H7 (cell line): ENCODE measurements around the gene LRRC10. TPM values are rescaled to one million over a fixed set of nuclear protein-coding genes. Genes with fewer than 3 reads are reported as not detected.

Experiments used
- DNase-seq: peaks from one replicate; pipeline ENCODE4 v3.0.0; 2012
- H3K27me3 ChIP-seq: 2 replicates; pipeline ENCODE4 v1.6.0; 2011; ENCODE audit warnings: mild to moderate bottlenecking, low read length; ENCODE audit not compliant: control insufficient read depth, insufficient read depth
- H3K36me3 ChIP-seq: replicated peaks from 2 replicates; pipeline ENCODE4 v1.5.1; 2011; ENCODE audit warnings: low read length; ENCODE audit not compliant: control insufficient read depth, insufficient read depth
- H3K4me3 ChIP-seq: 2 replicates; pipeline ENCODE4 v1.5.1; 2011; ENCODE audit warnings: low read depth, mild to moderate bottlenecking, control low read depth, low read length, moderate library complexity; ENCODE audit not compliant: insufficient read depth
- total RNA-seq: library from RNA; depleted of rRNA; stranded (reverse); fragments of >200 nt; shearing (Covaris generic); gene quantifications from 2 replicates; pipeline ENCODE4 v1.2.3, GENCODE V29; 2014; rRNA removed

The LRRC10 gene
- total RNA-seq, 1 experiment from 2014 or later: not detected

GRCh38 chr12:69569236-69569635, 41.5 kb downstream of the LRRC10 start:
- no peak for DNase-seq
- peaks cover 4% of the 10 kb centered on the region for H3K36me3 ChIP-seq
- no peaks in the 10 kb centered on the region for H3K27me3 ChIP-seq
- no peak overlapping the region for H3K4me3 ChIP-seq

- Histone ChIP-seq H3K4me3 (no peak overlapping the region), H3K27me3 (no peaks in the 10 kb centered on the region), H3K36me3 (0 out of 2 replicates have a peak, but pooled peaks cover 1% of the 10 kb centered on the region)
- DNase-seq: no peak
Observed at GRCh38 chr12:69566603-69567002, 44.1 kb downstream of the LRRC10 start.

- H3K4me3 ChIP-seq: no peak overlapping the region
- no peaks in the 10 kb centered on the region for H3K36me3 ChIP-seq
- H3K27me3 ChIP-seq: no peaks in the 10 kb centered on the region
- DNase-seq: no peak
Observed at GRCh38 chr12:69563166-69563762, 47.4 kb downstream of the LRRC10 start.

Other genes starting within 250 kb of the LRRC10 start
- gene FRS2, start 140.5 kb downstream of the LRRC10 start, total RNA-seq: 21.8 and 26.3 TPM in 2 replicates
- 480 and 506 TPM in 2 replicates for gene CCT2, start 25.4 kb downstream of the LRRC10 start, total RNA-seq
- gene BEST3, start 88.4 kb upstream of the LRRC10 start, total RNA-seq: not detected in 2 replicates
- 31.0 and 60.2 TPM in 2 replicates for gene RAB3IP, start 128.0 kb upstream of the LRRC10 start, total RNA-seq
- gene MYRFL, start 214.3 kb upstream of the LRRC10 start, total RNA-seq: 0.11 TPM in 1 of 2 replicates, not detected in the other